B cell (primary cell): ENCODE measurements around the gene TMEM45A. TPM values are rescaled to one million over a fixed set of nuclear protein-coding genes. Genes with fewer than 3 reads are reported as not detected.

Experiments used
- ATAC-seq: fragments of 200-7000 bp; cut with Tn5 transposase; one replicate; pipeline ENCODE4 v1.10.0; 2021; ENCODE audit warnings: low read depth, mild to moderate bottlenecking, moderate number of reproducible peaks, moderate library complexity
- CTCF ChIA-PET: fragments of 350-600 bp; sonication (Branson Sonifier 250); formaldehyde crosslinking; loops from one replicate; lab custom pipeline; 2021; ENCODE audit warnings: antibody characterized with exemption, inconsistent platforms; lab: Charles Lee
- POLR2A ChIA-PET: fragments of 350-600 bp; sonication (Branson Sonifier 250); formaldehyde crosslinking; loops from one replicate; lab custom pipeline; 2021; ENCODE audit warnings: antibody characterized with exemption; lab: Charles Lee
- DNase-seq: peaks from one replicate; pipeline ENCODE4 v3.0.0; 2013
- H2AFZ ChIP-seq: 2 replicates; pipeline ENCODE4 v1.6.1; 2012; ENCODE audit warnings: mild to moderate bottlenecking, low read depth, low read length; ENCODE audit not compliant: insufficient read depth, poor library complexity, severe bottlenecking
- H3K27ac ChIP-seq, 2 donors: 1 replicate in 1 of 2; 2 replicates in 1 of 2; pipeline ENCODE4 v1.5.1; 2012 to 2013; ENCODE audit warnings: low read length in 2 of 2, mild to moderate bottlenecking in 2 of 2, moderate library complexity in 1 of 2
- H3K27me3 ChIP-seq, 4 experiments: fragments of 200-600 bp in 1 of 4; sonication (generic) in 1 of 4; replicated peaks in 1 of 4; 1 replicate in 2 of 4; 2 replicates in 2 of 4; pipeline versions ENCODE4 v1.6.1 to v1.7.0; 2013 to 2016; ENCODE audit warnings: low read length in 3 of 4, mild to moderate bottlenecking in 2 of 4, mixed read lengths in 1 of 4, moderate library complexity in 1 of 4; ENCODE audit not compliant: insufficient read depth in 4 of 4, control insufficient read depth in 3 of 4; ENCODE audit errors: control extremely low read depth in 1 of 4
- H3K36me3 ChIP-seq, 2 experiments: replicated peaks in 1 of 2; 1 replicate in 1 of 2; 2 replicates in 1 of 2; pipeline versions ENCODE4 v1.6.1 to v1.7.1; 2013; ENCODE audit warnings: low read length in 1 of 2; ENCODE audit not compliant: insufficient read depth in 2 of 2, control insufficient read depth in 1 of 2; ENCODE audit errors: control extremely low read depth in 1 of 2, extremely low read depth in 1 of 2
- H3K4me1 ChIP-seq, 2 donors: fragments of 200-600 bp in 1 of 2; sonication (generic) in 1 of 2; 1 replicate in 1 of 2; 2 replicates in 1 of 2; pipeline versions ENCODE4 v1.5.1 to v1.6.1; 2013 to 2017; ENCODE audit warnings: low read length in 2 of 2; ENCODE audit not compliant: control insufficient read depth in 2 of 2, insufficient read depth in 2 of 2
- H3K4me2 ChIP-seq: replicated peaks from 2 replicates; pipeline ENCODE3; 2012; ENCODE audit warnings: mild to moderate bottlenecking, low read depth, low read length; ENCODE audit not compliant: poor library complexity, severe bottlenecking
- H3K4me3 ChIP-seq, 5 experiments: fragments of 200-600 bp in 1 of 5; sonication (generic) in 1 of 5; 1 replicate in 3 of 5; 2 replicates in 2 of 5; pipeline versions ENCODE4 v1.5.1 to v1.7.0; 2011 to 2016; ENCODE audit warnings: low read length in 4 of 5, mild to moderate bottlenecking in 4 of 5, low read depth in 2 of 5, control low read depth in 1 of 5, moderate library complexity in 1 of 5; ENCODE audit not compliant: insufficient read depth in 1 of 5; ENCODE audit errors: control extremely low read depth in 1 of 5, extremely low read depth in 1 of 5
- H3K79me2 ChIP-seq: fragments of 200-600 bp; sonication (generic); one replicate; pipeline ENCODE4 v1.6.0; 2016; ENCODE audit warnings: low read length; ENCODE audit not compliant: control insufficient read depth, insufficient read depth
- H3K9ac ChIP-seq: fragments of 200-600 bp; sonication (generic); 2 replicates; pipeline ENCODE4 v1.6.1; 2017; ENCODE audit warnings: mild to moderate bottlenecking, low read length, moderate library complexity
- H3K9me3 ChIP-seq, 3 donors: one replicate each; pipeline versions ENCODE4 v1.6.1 to v1.7.1; 2013; ENCODE audit warnings: low read length in 2 of 3; ENCODE audit not compliant: control insufficient read depth in 2 of 3, insufficient read depth in 1 of 3; ENCODE audit errors: control extremely low read depth in 1 of 3
- H4K20me1 ChIP-seq: 2 replicates; pipeline ENCODE4 v1.6.0; 2012; ENCODE audit warnings: mild to moderate bottlenecking, low read length; ENCODE audit not compliant: insufficient read depth, control insufficient read depth, poor library complexity, severe bottlenecking
- H3K27ac Mint-ChIP-seq: one replicate; pipeline ENCODE4 v1.8.0; 2021; ENCODE audit warnings: mixed read lengths
- H3K27me3 Mint-ChIP-seq: one replicate; pipeline ENCODE4 v1.8.0; 2021; ENCODE audit warnings: mixed read lengths
- H3K4me1 Mint-ChIP-seq: one replicate; pipeline ENCODE4 v1.8.0; 2021; ENCODE audit warnings: mixed read lengths
- H3K4me3 Mint-ChIP-seq: one replicate; pipeline ENCODE4 v1.8.0; 2021; ENCODE audit warnings: mixed read lengths
- H3K9me3 Mint-ChIP-seq: one replicate; pipeline ENCODE4 v1.8.0; 2022; ENCODE audit warnings: mixed read lengths; ENCODE audit not compliant: insufficient read depth
- EZH2 ChIP-seq: IDR thresholded peaks from 2 replicates; pipeline ENCODE4 v1.6.1; 2012; ENCODE audit warnings: borderline replicate concordance, low read depth, mild to moderate bottlenecking, moderate library complexity, low read length; ENCODE audit not compliant: insufficient read depth, poor library complexity, severe bottlenecking
- WGBS: methylation state at CpG from one replicate; pipeline ENCODE4 v1.1.5; 2013; ENCODE audit warnings: missing lambda C conversion rate; ENCODE audit not compliant: insufficient coverage; 5-methylcytosine and 5-hydroxymethylcytosine counted together
- intact Hi-C: fragments of 100-400 bp; cut with micrococcal nuclease; formaldehyde crosslinking; loops from one replicate; pipeline ENCODE4 v1.10.0; 2022
- polyA plus RNA-seq: library from polyadenylated mRNA; depleted of rRNA; stranded (reverse); fragments of >200 nt; gene quantifications from 2 replicates; pipeline ENCODE4 v1.2.3, GENCODE V29; 2012
- total RNA-seq, 2 donors: library from RNA; stranded (reverse); fragments of 120-200 nt in 1 of 2; gene quantifications; 1 replicate in 1 of 2; 2 replicates in 1 of 2; pipeline versions ENCODE4 v1.2.3 to v1.2.4, GENCODE V29; 2013 to 2022
- TF ChIP-seq, protein P1 (sequence below): fragments of 200-600 bp; IDR thresholded peaks from one replicate; pipeline ENCODE4 v1.8.0; 2022; ENCODE audit warnings: antibody characterized with exemption, mild to moderate bottlenecking

The TMEM45A gene
- total and polyA plus RNA-seq, 2 donors (not counting 1 experiment from before 2014, with no cell fraction given): 0.20 TPM; not detected in 1

DNA sequence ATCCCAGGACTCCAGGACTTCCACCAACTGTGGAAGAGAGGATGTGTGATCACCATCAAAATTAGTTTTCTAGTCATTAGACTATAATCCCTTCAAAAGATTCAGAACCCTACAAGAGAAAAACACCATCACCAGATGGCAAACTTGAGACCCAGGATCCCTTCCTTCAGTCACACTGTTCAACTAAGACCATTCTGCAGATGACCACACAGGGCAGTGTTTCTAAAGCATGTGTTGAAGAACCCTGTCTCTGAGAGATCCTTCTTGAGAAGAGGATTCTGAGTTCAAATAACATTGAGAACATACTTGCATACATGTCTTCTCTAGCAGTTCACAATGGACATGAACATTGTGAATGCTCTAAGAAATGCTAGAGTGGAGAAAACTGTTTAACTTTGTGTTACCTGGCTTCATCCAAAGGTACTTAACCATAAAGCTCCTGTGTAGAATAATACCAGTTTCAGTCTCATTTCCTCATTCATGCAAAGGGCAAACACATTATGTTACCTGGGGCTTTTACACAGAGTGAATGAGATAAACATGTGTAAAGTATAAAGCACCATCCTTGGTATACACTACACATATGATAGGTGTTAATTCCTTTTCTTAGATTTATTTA lies 114.6 kb downstream of the TMEM45A start:
- Histone ChIP-seq H4K20me1 (no peaks in the 10 kb centered on the region), H3K4me2 (peak overlapping the region; percentile 28), H2AFZ (no peak overlapping the region), H3K9ac (no peak overlapping the region), H3K27ac (no peak overlapping the region), H3K4me1 (peaks cover 17 to 26% of the 10 kb centered on the region in 2 donors), H3K36me3 (no peaks in the 10 kb centered on the region), H3K79me2 (no peaks in the 10 kb centered on the region), H3K27me3 (peaks cover 0 to 5% (median 2%) of the 10 kb centered on the region in 4 experiments), H3K4me3 (no peak overlapping the region), H3K9me3 (no peaks in the 10 kb centered on the region)
- ChIA-PET CTCF (interaction anchor here (1.4 kb wide), 1 partner anchor 16 kb away, joined by 6 read pairs; no protein-coding TSS in a partner anchor), POLR2A (no interaction called here)
- ATAC-seq (no peak), DNase-seq (no peak)
- peaks cover 27% of the 10 kb centered on the region for H3K4me1 Mint-ChIP-seq
- no peaks in the 10 kb centered on the region for H3K9me3 Mint-ChIP-seq
- TF ChIP-seq, protein P1, sequence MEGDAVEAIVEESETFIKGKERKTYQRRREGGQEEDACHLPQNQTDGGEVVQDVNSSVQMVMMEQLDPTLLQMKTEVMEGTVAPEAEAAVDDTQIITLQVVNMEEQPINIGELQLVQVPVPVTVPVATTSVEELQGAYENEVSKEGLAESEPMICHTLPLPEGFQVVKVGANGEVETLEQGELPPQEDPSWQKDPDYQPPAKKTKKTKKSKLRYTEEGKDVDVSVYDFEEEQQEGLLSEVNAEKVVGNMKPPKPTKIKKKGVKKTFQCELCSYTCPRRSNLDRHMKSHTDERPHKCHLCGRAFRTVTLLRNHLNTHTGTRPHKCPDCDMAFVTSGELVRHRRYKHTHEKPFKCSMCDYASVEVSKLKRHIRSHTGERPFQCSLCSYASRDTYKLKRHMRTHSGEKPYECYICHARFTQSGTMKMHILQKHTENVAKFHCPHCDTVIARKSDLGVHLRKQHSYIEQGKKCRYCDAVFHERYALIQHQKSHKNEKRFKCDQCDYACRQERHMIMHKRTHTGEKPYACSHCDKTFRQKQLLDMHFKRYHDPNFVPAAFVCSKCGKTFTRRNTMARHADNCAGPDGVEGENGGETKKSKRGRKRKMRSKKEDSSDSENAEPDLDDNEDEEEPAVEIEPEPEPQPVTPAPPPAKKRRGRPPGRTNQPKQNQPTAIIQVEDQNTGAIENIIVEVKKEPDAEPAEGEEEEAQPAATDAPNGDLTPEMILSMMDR: no peak
- H3K4me3 Mint-ChIP-seq: no peak overlapping the region
- no peak overlapping the region for H3K27ac Mint-ChIP-seq
- H3K27me3 Mint-ChIP-seq: peaks cover 29% of the 10 kb centered on the region
- intact Hi-C loops: no loop called here

DNA sequence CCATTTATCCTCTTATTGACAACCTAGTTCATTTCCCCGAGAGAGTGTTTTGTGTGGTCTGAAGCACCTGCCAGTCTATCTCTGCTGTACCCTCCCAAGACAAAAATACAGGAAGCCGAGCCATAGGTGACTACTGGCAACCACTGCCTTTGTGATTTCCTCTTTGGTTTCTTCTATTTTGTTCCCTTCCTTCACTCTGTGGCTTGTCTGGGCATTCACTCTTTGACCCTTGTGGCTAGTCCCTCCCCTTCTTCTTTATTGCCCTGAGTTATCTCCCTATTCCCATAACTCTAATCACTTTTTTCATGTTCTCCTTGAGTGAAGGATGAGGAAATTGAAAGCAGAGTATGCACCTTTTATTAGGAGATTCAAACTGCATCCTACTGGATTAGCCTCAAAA lies 116.9 kb downstream of the TMEM45A start, which contains the start of gene ADGRG7:
Gene ADGRG7, plus strand, starts transcription at position 297 of the 400 bp plus-strand sequence. CDS start 256 bp downstream, outside the sequence.
- CTCF ChIA-PET: no interaction called here
- Histone ChIP-seq H3K27ac (no peak within 1 kb of the TSS), H3K4me3 (no peak within 1 kb of the TSS), H3K36me3 (no peaks in the 10 kb centered on the region), H3K4me2 (no peak within 1 kb of the TSS), H3K27me3 (peaks cover 0 to 5% (median 2%) of the 10 kb centered on the region in 4 experiments), H4K20me1 (no peaks in the 10 kb centered on the region), H3K9ac (no peak within 1 kb of the TSS), H3K9me3 (no peaks in the 10 kb centered on the region), H2AFZ (peak within 1 kb of the TSS; percentile 17), H3K79me2 (no peaks in the 10 kb centered on the region), H3K4me1 (peaks cover 0 to 11% of the 10 kb centered on the region in 2 donors)
- no peak within 1 kb of the TSS for H3K4me3 Mint-ChIP-seq
- 0% methylated on average over 1 of the region's 2 CpGs for WGBS
- TF ChIP-seq, protein P1: no peak
- no peak for TF ChIP-seq EZH2
- H3K9me3 Mint-ChIP-seq: no peaks in the 10 kb centered on the region
- peaks cover 33% of the 10 kb centered on the region for H3K27me3 Mint-ChIP-seq
- no peak within 1 kb of the TSS for H3K27ac Mint-ChIP-seq
- no peak for ATAC-seq
- POLR2A ChIA-PET: no interaction called here
- intact Hi-C loops: no loop called here
- DNase-seq: no peak
- peaks cover 13% of the 10 kb centered on the region for H3K4me1 Mint-ChIP-seq
